GM12891 (cell line): Measurements from ENCODE around the gene POTEI.
"Not testable (repeated sequence)": the region's sequence is repeated elsewhere in the genome, so short reads cannot be mapped to it uniquely, and the experiment has no call there.

Source experiments
- POLR2A ChIP-seq: IDR thresholded peaks from 2 replicates; pipeline ENCODE4 v1.6.1; 2011; ENCODE audit warnings: low read depth, low read length, control low read depth
- POLR2AphosphoS5 ChIP-seq: IDR thresholded peaks from 2 replicates; pipeline ENCODE4 v1.6.1; 2011; ENCODE audit warnings: low read depth, low read length, control low read depth
- SPI1 ChIP-seq: IDR thresholded peaks from 2 replicates; pipeline ENCODE4 v1.6.1; 2011; ENCODE audit warnings: low read depth, low read length, control low read depth

DNA sequence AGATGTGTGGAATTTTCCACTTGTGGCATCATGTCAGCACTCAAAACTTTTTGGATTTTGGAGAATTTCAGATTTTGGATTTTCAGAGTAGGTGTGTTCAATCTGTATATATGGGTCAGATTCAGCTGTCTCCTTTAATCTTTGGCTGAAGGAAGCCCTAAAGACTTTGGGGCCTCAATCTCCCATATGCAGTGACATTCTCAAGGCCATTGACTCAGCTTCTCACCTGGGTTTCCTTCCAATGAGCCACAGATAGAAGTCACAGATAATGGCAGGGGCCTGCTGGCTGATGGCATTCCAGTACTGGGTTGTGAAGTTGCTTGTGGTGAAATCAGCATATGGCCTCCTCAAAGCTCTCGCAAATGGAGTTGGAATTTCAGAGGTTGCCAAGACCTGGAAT is 90.3 kb downstream of the POTEI start:
- TF ChIP-seq SPI1, POLR2A, POLR2AphosphoS5: not testable (repeated sequence)
